H1 (cell line): ENCODE measurements around the gene ZNF521. TPM values are rescaled to one million over a fixed set of nuclear protein-coding genes. Genes with fewer than 3 reads are reported as not detected.

ENCODE experiments used
- CTCF ChIA-PET: fragments of 300-600 bp; sonication (Branson Sonifier 250); formaldehyde crosslinking; loops from one replicate; lab custom pipeline; 2021; ENCODE audit not compliant: partially characterized antibody; lab: Charles Lee
- POLR2A ChIA-PET: fragments of 300-600 bp; sonication (Branson Sonifier 250); formaldehyde crosslinking; loops from one replicate; lab custom pipeline; 2021; ENCODE audit warnings: inconsistent platforms; ENCODE audit not compliant: partially characterized antibody; lab: Charles Lee
- DNase-seq, 2 experiments: peaks; one replicate each; pipeline versions ENCODE4 v3.0.0 to v3.0.0-alpha.2; 2010 to 2022; ENCODE audit warnings: low spot score in 2 of 2, low read depth in 1 of 2, mixed read lengths in 1 of 2
- FAIRE-seq: peaks from 2 replicates; lab custom pipeline; 2011; peaks lifted over from hg19 to GRCh38; lab: Jason Lieb, UNC
- H2AFZ ChIP-seq: 2 replicates; pipeline ENCODE4 v1.8.1; 2012; ENCODE audit warnings: low read length, inconsistent platforms
- H2AK5ac ChIP-seq: 2 replicates; pipeline ENCODE4 v1.6.1; 2013; ENCODE audit warnings: low read depth, low read length
- H2BK120ac ChIP-seq: replicated peaks from 2 replicates; pipeline ENCODE3; 2013; ENCODE audit warnings: low read depth, low read length, inconsistent platforms
- H2BK12ac ChIP-seq: 2 replicates; pipeline ENCODE4 v1.6.1; 2013; ENCODE audit warnings: low read depth, low read length
- H2BK15ac ChIP-seq: 2 replicates; pipeline ENCODE4 v1.6.1; 2013; ENCODE audit warnings: low read length
- H2BK20ac ChIP-seq: 2 replicates; pipeline ENCODE4 v1.6.1; 2013; ENCODE audit warnings: low read length
- H2BK5ac ChIP-seq: 2 replicates; pipeline ENCODE4 v1.6.1; 2013; ENCODE audit warnings: low read depth, low read length
- H3K14ac ChIP-seq: 2 replicates; pipeline ENCODE4 v1.6.1; 2013; ENCODE audit warnings: inconsistent platforms; ENCODE audit not compliant: insufficient read length
- H3K18ac ChIP-seq: 2 replicates; pipeline ENCODE4 v1.6.1; 2013; ENCODE audit warnings: low read length; ENCODE audit errors: extremely low read depth
- H3K23ac ChIP-seq: 2 replicates; pipeline ENCODE4 v1.6.1; 2013; ENCODE audit warnings: inconsistent platforms; ENCODE audit not compliant: insufficient read length
- H3K23me2 ChIP-seq: 2 replicates; pipeline ENCODE4 v1.6.1; 2013; ENCODE audit warnings: low read depth, low read length
- H3K27ac ChIP-seq: 2 replicates; pipeline ENCODE4 v1.6.1; 2011; ENCODE audit warnings: low read depth, low read length, inconsistent platforms
- H3K27me3 ChIP-seq, 4 experiments: replicated peaks in 1 of 4; 1 replicate in 1 of 4; 2 replicates in 3 of 4; pipeline versions ENCODE4 v1.6.1 to v1.8.1; 2011 to 2013; ENCODE audit warnings: low read length in 3 of 4, mild to moderate bottlenecking in 3 of 4, inconsistent platforms in 2 of 4, mixed read lengths in 2 of 4, moderate library complexity in 1 of 4; ENCODE audit not compliant: control insufficient read depth in 3 of 4, insufficient read depth in 3 of 4; ENCODE audit errors: extremely low read depth in 1 of 4
- H3K36me3 ChIP-seq, 4 experiments: 2 replicates each; pipeline versions ENCODE4 v1.6.1 to v1.8.1; 2011 to 2013; ENCODE audit warnings: mild to moderate bottlenecking in 4 of 4, low read length in 3 of 4, moderate library complexity in 2 of 4, control low read depth in 1 of 4, inconsistent platforms in 1 of 4; ENCODE audit not compliant: insufficient read depth in 4 of 4, control insufficient read depth in 2 of 4
- H3K4ac ChIP-seq: replicated peaks from 2 replicates; pipeline ENCODE3; 2013; ENCODE audit warnings: low read length, low read depth, mixed read lengths, inconsistent platforms; ENCODE audit not compliant: insufficient read length
- H3K4me1 ChIP-seq, 4 experiments: replicated peaks in 1 of 4; 1 replicate in 1 of 4; 2 replicates in 3 of 4; pipeline versions ENCODE4 v1.6.1 to v1.8.1; 2011 to 2013; ENCODE audit warnings: low read length in 3 of 4, inconsistent platforms in 2 of 4, mixed read lengths in 1 of 4; ENCODE audit not compliant: insufficient read depth in 4 of 4, control insufficient read depth in 3 of 4
- H3K4me2 ChIP-seq, 2 experiments: 2 replicates each; pipeline versions ENCODE4 v1.6.1 to v1.8.1; 2011 to 2013; ENCODE audit warnings: low read depth in 2 of 2, low read length in 2 of 2, control low read depth in 1 of 2, inconsistent platforms in 1 of 2, mild to moderate bottlenecking in 1 of 2; ENCODE audit not compliant: insufficient read depth in 1 of 2
- H3K4me3 ChIP-seq, 4 experiments: fragments of 200-600, 300-600 bp in 1 of 4; sonication (generic), shearing (Covaris generic), sonication (Bioruptor Twin) in 1 of 4; 2 replicates each; pipeline versions ENCODE4 v1.5.1 to v1.8.1; 2011 to 2016; ENCODE audit warnings: low read length in 4 of 4, low read depth in 3 of 4, control low read depth in 2 of 4, inconsistent platforms in 2 of 4, mild to moderate bottlenecking in 2 of 4, mixed read lengths in 1 of 4, moderate library complexity in 1 of 4; ENCODE audit not compliant: insufficient read depth in 2 of 4; ENCODE audit errors: extremely low read depth in 1 of 4
- H3K56ac ChIP-seq: replicated peaks from 2 replicates; pipeline ENCODE3; 2013; ENCODE audit warnings: low read depth, mild to moderate bottlenecking, mixed read lengths, low read length, inconsistent platforms; ENCODE audit not compliant: insufficient read length
- H3K79me1 ChIP-seq: 2 replicates; pipeline ENCODE4 v1.6.1; 2013; ENCODE audit warnings: low read depth, low read length, control low read depth
- H3K79me2 ChIP-seq, 2 experiments: 2 replicates each; pipeline versions ENCODE4 v1.6.1 to v1.8.1; 2012 to 2013; ENCODE audit warnings: low read length in 2 of 2, mild to moderate bottlenecking in 2 of 2, inconsistent platforms in 1 of 2; ENCODE audit not compliant: insufficient read depth in 2 of 2, control insufficient read depth in 1 of 2
- H3K9ac ChIP-seq, 4 experiments: replicated peaks in 1 of 4; 1 replicate in 1 of 4; 2 replicates in 3 of 4; pipeline versions ENCODE4 v1.6.1 to v1.8.1; 2011 to 2013; ENCODE audit warnings: low read depth in 3 of 4, low read length in 3 of 4, control low read depth in 2 of 4, mild to moderate bottlenecking in 2 of 4, moderate library complexity in 2 of 4, inconsistent platforms in 1 of 4; ENCODE audit errors: extremely low read depth in 1 of 4
- H3K9me3 ChIP-seq, 2 experiments: 2 replicates each; pipeline versions ENCODE4 v1.6.1 to v1.8.1; 2012 to 2013; ENCODE audit warnings: mild to moderate bottlenecking in 2 of 2, moderate library complexity in 2 of 2, control low read depth in 1 of 2, inconsistent platforms in 1 of 2, low read depth in 1 of 2, low read length in 1 of 2, mixed read lengths in 1 of 2; ENCODE audit not compliant: insufficient read depth in 2 of 2
- H4K20me1 ChIP-seq, 2 experiments: replicated peaks in 1 of 2; 2 replicates each; pipeline versions ENCODE3 to v1.8.1; 2011 to 2013; ENCODE audit warnings: inconsistent platforms in 2 of 2, low read length in 2 of 2, mild to moderate bottlenecking in 1 of 2; ENCODE audit not compliant: insufficient read depth in 2 of 2, control insufficient read depth in 1 of 2
- H4K5ac ChIP-seq: 2 replicates; pipeline ENCODE4 v1.6.1; 2013; ENCODE audit warnings: low read length, low read depth, mixed read lengths, inconsistent platforms; ENCODE audit not compliant: insufficient read length
- H4K8ac ChIP-seq: 2 replicates; pipeline ENCODE4 v1.8.0; 2013; ENCODE audit warnings: mild to moderate bottlenecking, moderate library complexity, low read length, inconsistent platforms; ENCODE audit not compliant: insufficient read depth; ENCODE audit errors: extremely low read depth
- H4K91ac ChIP-seq: replicated peaks from 2 replicates; pipeline ENCODE3; 2013; ENCODE audit warnings: low read length, mixed read lengths, inconsistent platforms; ENCODE audit not compliant: insufficient read length
- ATF3 ChIP-seq: IDR thresholded peaks from 2 replicates; pipeline ENCODE4 v1.6.1; 2011; ENCODE audit warnings: low read depth, mild to moderate bottlenecking, low read length; ENCODE audit not compliant: insufficient read depth
- EGR1 ChIP-seq: IDR thresholded peaks from 2 replicates; pipeline ENCODE4 v1.6.1; 2011; ENCODE audit warnings: low read depth, low read length, borderline replicate concordance
- EZH2 ChIP-seq: fragments of 200-600 bp; sonication (generic); IDR thresholded peaks from 2 replicates; pipeline ENCODE4 v1.7.1; 2012; ENCODE audit warnings: low read depth, mild to moderate bottlenecking, moderate library complexity, low read length, inconsistent platforms; ENCODE audit not compliant: severe bottlenecking
- GABPA ChIP-seq: IDR thresholded peaks from 2 replicates; pipeline ENCODE4 v1.6.1; 2011; ENCODE audit warnings: mild to moderate bottlenecking, low read length, moderate library complexity, borderline replicate concordance; ENCODE audit not compliant: insufficient read depth
- JUND ChIP-seq: IDR thresholded peaks from 2 replicates; pipeline ENCODE4 v1.6.1; 2011; ENCODE audit warnings: mild to moderate bottlenecking, improper control_type of control experiment, low read length
- RBBP5 ChIP-seq: IDR thresholded peaks from 2 replicates; pipeline ENCODE4 v1.7.1; 2012; ENCODE audit warnings: low read depth, mild to moderate bottlenecking, inconsistent platforms, low read length, moderate library complexity, borderline replicate concordance
- RXRA ChIP-seq: IDR thresholded peaks from 2 replicates; pipeline ENCODE4 v1.6.1; 2011; ENCODE audit warnings: low read depth, mild to moderate bottlenecking, low read length, moderate library complexity; ENCODE audit not compliant: insufficient read depth
- ZNF274 ChIP-seq: IDR thresholded peaks from 2 replicates; pipeline ENCODE4 v1.7.0; 2012; ENCODE audit warnings: low read length, borderline replicate concordance; ENCODE audit errors: extremely low read depth
- WGBS, 2 experiments: shearing (Covaris generic) in 1 of 2; methylation state at CpG; one replicate each; pipeline versions ENCODE4 v1.1.6 to v1.1.7; 2013 to 2015; ENCODE audit warnings: low lambda C conversion rate in 2 of 2, mixed read lengths in 2 of 2, inconsistent platforms in 1 of 2, low coverage in 1 of 2, missing lambda C conversion rate in 1 of 2; ENCODE audit not compliant: insufficient replicate concordance in 2 of 2, insufficient coverage in 1 of 2, insufficient read length in 1 of 2; ENCODE audit errors: extremely low coverage in 1 of 2, missing lambda C conversion rate in 1 of 2; 5-methylcytosine and 5-hydroxymethylcytosine counted together
- polyA plus RNA-seq, 7 experiments: library from polyadenylated mRNA; depleted of rRNA in 3 of 7; stranded (reverse) in 5 of 7; unstranded in 2 of 7; fragments of >200 nt in 5 of 7; fragments of 200-250 nt in 2 of 7; gene quantifications; 1 replicate in 5 of 7; 2 replicates in 1 of 7; 4 replicates in 1 of 7; pipeline versions ENCODE4 v1.2.1 to v1.2.3, GENCODE V29; 2011 to 2013; ENCODE audit warnings: missing spikeins in 2 of 7, mixed read lengths in 2 of 7
- total RNA-seq: library from RNA; stranded (reverse); fragmentation: NEBNext Ultra II Directional; extraction: Animal tissue kit (Norgen Biotek cat#: 25700); gene quantifications from 2 replicates; pipeline ENCODE4 v1.2.1, GENCODE V29; 2021

ZNF521 gene
- total and polyA plus RNA-seq, 2 of the 8 experiments (the other 6 are each of a cell fraction or from before 2014, with no cell fraction given) = 9.5 to 15.8 TPM

DNA sequence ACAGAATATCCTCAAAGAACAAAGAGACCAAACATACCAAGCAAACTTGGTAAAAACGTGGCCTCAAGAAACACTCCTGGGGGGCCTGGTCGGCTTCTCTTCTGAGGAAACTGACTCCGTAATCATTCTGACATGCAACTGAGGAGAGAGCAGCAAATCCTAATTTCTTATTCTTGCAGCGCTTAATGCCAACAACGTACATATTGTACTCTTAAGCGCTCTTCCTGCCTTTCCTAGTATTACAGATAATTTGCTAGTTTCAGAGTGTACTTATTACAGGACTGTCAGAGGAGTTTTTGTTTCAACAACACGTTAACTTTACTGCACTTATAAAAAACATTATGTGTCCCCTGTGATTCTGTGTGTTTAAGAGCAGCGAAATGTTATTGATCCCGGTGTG, 64.9 kb downstream of the ZNF521 start:
- H3K18ac ChIP-seq = no peak overlapping the region
- no peak overlapping the region for H3K4ac ChIP-seq
- DNase-seq (no peak), FAIRE-seq (no peak)
- no peak overlapping the region for H3K4me3 ChIP-seq
- no peaks in the 10 kb centered on the region for H3K36me3 ChIP-seq
- H3K27me3 ChIP-seq = no peaks in the 10 kb centered on the region
- CTCF ChIA-PET = no interaction called here
- H3K4me1 ChIP-seq = peaks cover 8 to 28% (median 21%) of the 10 kb centered on the region in 4 experiments
- H3K79me2 ChIP-seq = no peaks in the 10 kb centered on the region
- H3K23ac ChIP-seq = no peak overlapping the region
- no peak overlapping the region for H2AK5ac ChIP-seq
- H2BK120ac ChIP-seq = no peak overlapping the region
- H3K4me2 ChIP-seq = no peak overlapping the region
- POLR2A ChIA-PET = no interaction called here
- H2AFZ ChIP-seq = no peak overlapping the region
- WGBS, 2 experiments = 90% methylated on average over 9 of the region's 9 CpGs; no CpG with 5 or more reads in 1 of the 2 experiments
- H3K9me3 ChIP-seq = no peaks in the 10 kb centered on the region
- no peak overlapping the region for H3K14ac ChIP-seq
- H4K5ac ChIP-seq = no peak overlapping the region
- no peak overlapping the region for H2BK20ac ChIP-seq
- no peak overlapping the region for H2BK15ac ChIP-seq
- no peak overlapping the region for H2BK12ac ChIP-seq
- no peaks in the 10 kb centered on the region for H4K20me1 ChIP-seq
- TF ChIP-seq RXRA (no peak), JUND (no peak), ATF3 (no peak), GABPA (no peak), EGR1 (no peak), EZH2 (no peak), ZNF274 (no peak), RBBP5 (no peak)
- no peak overlapping the region for H4K91ac ChIP-seq
- H2BK5ac ChIP-seq = no peak overlapping the region
- H3K23me2 ChIP-seq = no peaks in the 10 kb centered on the region
- H3K56ac ChIP-seq = no peak overlapping the region
- no peaks in the 10 kb centered on the region for H3K79me1 ChIP-seq
- no peak overlapping the region for H3K27ac ChIP-seq
- no peak overlapping the region for H4K8ac ChIP-seq
- H3K9ac ChIP-seq = no peak overlapping the region
